Loucy (cell line): ENCODE results near the gene CDA.

Experiments used
- H2AFZ ChIP-seq: fragments of 200-600 bp; sonication (generic); 2 replicates; pipeline ENCODE4 v1.6.0; 2016; ENCODE audit warnings: antibody characterized with exemption, mild to moderate bottlenecking, low read length, moderate library complexity
- H3F3A ChIP-seq: fragments of 200-600 bp; 2 replicates; pipeline ENCODE4 v1.6.0; 2016; ENCODE audit warnings: antibody characterized with exemption, low read depth, mild to moderate bottlenecking
- H3K27me3 ChIP-seq: fragments of 200-600 bp; sonication (generic); 2 replicates; pipeline ENCODE4 v1.6.1; 2014; ENCODE audit warnings: low read length, mild to moderate bottlenecking; ENCODE audit not compliant: insufficient read depth, poor library complexity, severe bottlenecking
- H3K36me3 ChIP-seq: fragments of 200-600 bp; sonication (generic); 2 replicates; pipeline ENCODE4 v1.6.1; 2016; ENCODE audit warnings: low read length; ENCODE audit not compliant: insufficient read depth
- H3K4me1 ChIP-seq: fragments of 200-600 bp; sonication (generic); 2 replicates; pipeline ENCODE4 v1.5.1; 2014; ENCODE audit warnings: low read length, mild to moderate bottlenecking; ENCODE audit not compliant: insufficient read depth, poor library complexity, severe bottlenecking
- H3K4me2 ChIP-seq: fragments of 200-600 bp; sonication (generic); 2 replicates; pipeline ENCODE4 v1.6.0; 2014; ENCODE audit warnings: antibody characterized with exemption, low read length, low read depth, mild to moderate bottlenecking; ENCODE audit not compliant: poor library complexity, severe bottlenecking
- H3K4me3 ChIP-seq: fragments of 200-600 bp; sonication (generic); 2 replicates; pipeline ENCODE4 v1.5.1; 2014; ENCODE audit warnings: low read length, mild to moderate bottlenecking, mixed read lengths; ENCODE audit not compliant: poor library complexity, severe bottlenecking
- H3K79me2 ChIP-seq: fragments of 200-600 bp; sonication (generic); 2 replicates; pipeline ENCODE4 v1.6.1; 2014; ENCODE audit warnings: low read length; ENCODE audit not compliant: insufficient read depth
- H3K9ac ChIP-seq: fragments of 200-600 bp; sonication (generic); 2 replicates; pipeline ENCODE4 v1.6.0; 2014; ENCODE audit warnings: mild to moderate bottlenecking, low read depth, low read length, moderate library complexity; ENCODE audit not compliant: poor library complexity, severe bottlenecking
- H3K9me2 ChIP-seq: fragments of 200-600 bp; sonication (generic); replicated peaks from 2 replicates; pipeline ENCODE4 v1.6.1; 2016; ENCODE audit warnings: low read depth, low read length, mixed read lengths
- H3K9me3 ChIP-seq: fragments of 200-600 bp; sonication (generic); 2 replicates; pipeline ENCODE4 v1.6.1; 2014; ENCODE audit warnings: mild to moderate bottlenecking, antibody characterized with exemption, low read length, low read depth; ENCODE audit not compliant: insufficient read depth
- H4K20me1 ChIP-seq: fragments of 200-600 bp; sonication (generic); 2 replicates; pipeline ENCODE4 v1.6.0; 2014; ENCODE audit warnings: antibody characterized with exemption, low read length, mild to moderate bottlenecking; ENCODE audit not compliant: insufficient read depth, poor library complexity, severe bottlenecking
- CTCF ChIP-seq: fragments of 200-600 bp; sonication (generic); conservative IDR thresholded peaks from 2 replicates; pipeline ENCODE4 v1.5.1; 2014; ENCODE audit warnings: mild to moderate bottlenecking, antibody characterized with exemption, low read length
- EZH2phosphoT487 ChIP-seq: fragments of 200-600 bp; IDR thresholded peaks from 2 replicates; pipeline ENCODE4 v1.6.1; 2018; ENCODE audit warnings: antibody characterized with exemption, mild to moderate bottlenecking, moderate library complexity, borderline replicate concordance

Gene CDA

GRCh38 chr1:20555025-20555757, 33.7 kb upstream of the CDA start:
- Histone ChIP-seq H3K27me3 (no peaks in the 10 kb centered on the region), H3F3A (no peaks in the 10 kb centered on the region), H3K4me1 (peaks cover 7% of the 10 kb centered on the region), H4K20me1 (no peaks in the 10 kb centered on the region), H3K9me3 (no peaks in the 10 kb centered on the region), H3K4me3 (no peak overlapping the region), H3K9me2 (no peaks in the 10 kb centered on the region), H3K9ac (no peak overlapping the region), H3K36me3 (no peaks in the 10 kb centered on the region), H3K4me2 (no peak overlapping the region), H3K79me2 (no peaks in the 10 kb centered on the region), H2AFZ (no peak overlapping the region)
- no peak for TF ChIP-seq EZH2phosphoT487
- no peak for TF ChIP-seq CTCF

- TF ChIP-seq EZH2phosphoT487 (no peak), CTCF (no peak)
- Histone ChIP-seq H3K4me1 (peaks cover 5% of the 10 kb centered on the region), H3K36me3 (no peaks in the 10 kb centered on the region), H2AFZ (no peak overlapping the region), H4K20me1 (no peaks in the 10 kb centered on the region), H3F3A (no peaks in the 10 kb centered on the region), H3K79me2 (no peaks in the 10 kb centered on the region), H3K9me2 (no peaks in the 10 kb centered on the region), H3K4me3 (no peak overlapping the region), H3K27me3 (no peaks in the 10 kb centered on the region), H3K9ac (no peak overlapping the region), H3K4me2 (no peak overlapping the region), H3K9me3 (no peaks in the 10 kb centered on the region)
These were observed 33.2 kb upstream of the CDA start for GRCh38 chr1:20555758-20556120.

GRCh38 chr1:20558191-20558590, 30.7 kb upstream of the CDA start:
- no peaks in the 10 kb centered on the region for H3K79me2 ChIP-seq
- H3K36me3 ChIP-seq, result no peaks in the 10 kb centered on the region
- no peaks in the 10 kb centered on the region for H3K27me3 ChIP-seq
- no peaks in the 10 kb centered on the region for H4K20me1 ChIP-seq
- H3K4me1 ChIP-seq, result no peaks in the 10 kb centered on the region
- no peaks in the 10 kb centered on the region for H3K9me3 ChIP-seq
- no peaks in the 10 kb centered on the region for H3K9me2 ChIP-seq
- H3K4me2 ChIP-seq, result no peak overlapping the region
- no peak overlapping the region for H3K4me3 ChIP-seq
- H3F3A ChIP-seq, result no peaks in the 10 kb centered on the region
- no peak overlapping the region for H2AFZ ChIP-seq
- no peak overlapping the region for H3K9ac ChIP-seq
- TF ChIP-seq CTCF, result no peak
